Measurements from ENCODE around the gene EVI2A.
A peak's percentile ranks its signal among the peaks of the same experiment; 100 is the strongest.
"Not testable (repeated sequence)": the region's sequence is repeated elsewhere in the genome, so short reads cannot be mapped to it uniquely, and the experiment has no call there.

The EVI2A gene

GRCh38 chr17:31313982-31314781 lies 7.2 kb downstream of the EVI2A start, which contains the start of gene EVI2B:
Gene EVI2B, minus strand, starts transcription at chr17:31314054. Its CDS starts 8,445 bp downstream, at chr17:31305609.
- DNase-seq (ENCODE audit: low read depth in 1 of 2, low spot score in 1 of 2), result no peak

- peak in 1 of 2 donors; percentile 17 for DNase-seq (ENCODE audit: low read depth in 1 of 2, low spot score in 1 of 2)
These were observed 9.2 kb downstream of the EVI2A start for GRCh38 chr17:31312223-31312622.

GRCh38 chr17:31311526-31311925 lies 9.9 kb downstream of the EVI2A start:
- no peak for DNase-seq (ENCODE audit: low read depth in 1 of 2, low spot score in 1 of 2)

- no peak for DNase-seq (ENCODE audit: low read depth in 1 of 2, low spot score in 1 of 2)
These were observed 10.5 kb downstream of the EVI2A start for GRCh38 chr17:31310886-31311285.

GRCh38 chr17:31310260-31310659 lies 11.2 kb downstream of the EVI2A start:
- peak in 1 of 2 donors; percentile 26 for DNase-seq (ENCODE audit: low read depth in 1 of 2, low spot score in 1 of 2)

GRCh38 chr17:31309556-31309955 lies 11.9 kb downstream of the EVI2A start:
- no peak for DNase-seq (ENCODE audit: low read depth in 1 of 2, low spot score in 1 of 2)

GRCh38 chr17:31308372-31309334 lies 12.8 kb downstream of the EVI2A start:
- no peak for DNase-seq (ENCODE audit: low read depth in 1 of 2, low spot score in 1 of 2)

- DNase-seq (ENCODE audit: low read depth in 1 of 2, low spot score in 1 of 2), result no peak
These were observed 13.8 kb downstream of the EVI2A start for GRCh38 chr17:31307640-31308039.

- DNase-seq (ENCODE audit: low read depth in 1 of 2, low spot score in 1 of 2), result no peak
These were observed 21.8 kb downstream of the EVI2A start for GRCh38 chr17:31299624-31300023.

GRCh38 chr17:31297090-31297489 lies 24.3 kb downstream of the EVI2A start, which contains the start of gene OMG:
Gene OMG, minus strand, starts transcription at chr17:31297239. Its CDS starts 908 bp downstream, at chr17:31296331.
- no peak for DNase-seq (ENCODE audit: low read depth in 1 of 2, low spot score in 1 of 2)

GRCh38 chr17:31296142-31296541 lies 25.3 kb downstream of the EVI2A start:
- no peak for DNase-seq (ENCODE audit: low read depth in 1 of 2, low spot score in 1 of 2)

- DNase-seq (ENCODE audit: low read depth in 1 of 2, low spot score in 1 of 2), result no peak
These were observed 25.9 kb downstream of the EVI2A start for GRCh38 chr17:31295489-31295871.

- DNase-seq (ENCODE audit: low read depth in 1 of 2, low spot score in 1 of 2), result no peak
These were observed 26.5 kb downstream of the EVI2A start for GRCh38 chr17:31294820-31295488.

- no peak for DNase-seq (ENCODE audit: low read depth in 1 of 2, low spot score in 1 of 2)
These were observed 27.2 kb downstream of the EVI2A start for GRCh38 chr17:31294231-31294630.

- no peak for DNase-seq (ENCODE audit: low read depth in 1 of 2, low spot score in 1 of 2)
These were observed 27.8 kb downstream of the EVI2A start for GRCh38 chr17:31293581-31293980.

GRCh38 chr17:31291820-31292219 lies 29.6 kb downstream of the EVI2A start:
- DNase-seq (ENCODE audit: low read depth in 1 of 2, low spot score in 1 of 2), result no peak

- DNase-seq (ENCODE audit: low read depth in 1 of 2, low spot score in 1 of 2), result no peak
These were observed 31.6 kb downstream of the EVI2A start for GRCh38 chr17:31289790-31290189.

GRCh38 chr17:31287932-31288331 lies 33.5 kb downstream of the EVI2A start:
- not testable (repeated sequence) for DNase-seq (ENCODE audit: low read depth in 1 of 2, low spot score in 1 of 2)

- no peak for DNase-seq (ENCODE audit: low read depth in 1 of 2, low spot score in 1 of 2)
These were observed 34.8 kb downstream of the EVI2A start for GRCh38 chr17:31286587-31286986.

GRCh38 chr17:31283841-31284240 lies 37.6 kb downstream of the EVI2A start:
- DNase-seq (ENCODE audit: low read depth in 1 of 2, low spot score in 1 of 2), result no peak

- no peak for DNase-seq (ENCODE audit: low read depth in 1 of 2, low spot score in 1 of 2)
These were observed 40.4 kb downstream of the EVI2A start for GRCh38 chr17:31281061-31281460.

Measured in activated T-helper 1 cell treated with anti-CD3 and anti-CD28 coated beads, Interleukin-2, amount 50 U/mL, for 16 hours (primary cell).